HG03442 (cell line): ENCODE data around the gene PRKCD.
A peak's percentile ranks its signal among the peaks of the same experiment; 100 is the strongest.

Experiments
- ATAC-seq: cut with Tn5 transposase; IDR thresholded peaks from one replicate; pipeline ENCODE4 v1.9.1; 2021; ENCODE audit warnings: mild to moderate bottlenecking, moderate library complexity; ENCODE audit not compliant: unreplicated experiment

The PRKCD gene

GRCh38 chr3:53169832-53170324, 8.9 kb downstream of the PRKCD start:
- no peak for ATAC-seq

DNA sequence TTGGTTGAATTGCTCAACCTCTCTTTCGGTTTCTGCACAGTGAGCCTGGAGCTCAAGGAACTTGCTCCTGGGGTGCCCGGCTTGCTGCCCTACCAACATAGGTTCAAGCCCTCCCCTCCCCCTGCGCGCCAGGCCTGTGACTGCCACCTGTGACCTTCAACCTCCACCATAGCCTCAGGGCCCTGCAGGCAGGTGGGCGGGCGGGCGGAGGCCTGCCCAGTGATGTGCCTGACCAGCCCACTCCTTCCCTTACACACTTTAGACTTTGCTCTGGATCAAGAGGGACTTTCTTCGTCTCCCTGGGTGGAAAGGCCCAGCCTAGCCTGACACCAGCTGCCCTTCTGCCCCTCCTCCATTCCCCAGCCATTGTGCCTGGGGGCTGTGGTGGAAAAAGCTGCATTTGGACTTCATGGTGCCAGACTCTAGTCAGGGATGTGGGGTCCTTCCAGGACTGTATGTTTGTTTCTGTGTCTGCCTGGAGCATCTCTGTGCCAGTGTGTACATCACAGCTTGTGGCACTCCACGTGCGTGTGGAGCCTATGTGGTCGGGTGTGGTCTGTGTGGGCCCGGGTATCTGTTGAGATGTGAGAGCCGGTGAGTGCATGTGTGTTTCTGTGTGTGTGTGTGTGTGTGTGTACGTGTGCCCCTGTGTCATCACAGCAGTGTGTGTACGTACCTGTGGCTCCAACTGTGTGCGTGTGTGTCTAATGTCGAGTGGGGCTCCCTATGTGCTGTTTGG, 9.5 kb downstream of the PRKCD start:
- ATAC-seq = no peak

DNA sequence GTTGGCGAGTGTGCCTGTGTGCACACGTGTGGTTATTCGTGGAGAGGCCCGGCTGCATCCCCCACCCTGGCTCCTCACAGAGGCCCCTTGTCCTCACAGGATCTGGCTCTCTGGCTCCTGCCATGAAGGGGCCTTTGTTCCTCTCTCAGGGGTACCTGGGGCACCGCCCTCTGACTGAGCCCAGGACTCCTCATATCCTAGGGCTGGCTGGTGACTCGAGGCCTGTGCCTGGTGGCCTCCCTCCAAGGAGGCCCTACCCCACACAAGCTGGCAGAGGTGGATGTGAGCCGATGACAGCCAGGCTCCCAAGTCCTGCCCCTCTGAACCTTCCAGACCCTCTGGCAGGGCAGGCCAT, 10.0 kb downstream of the PRKCD start:
- ATAC-seq = no peak

GRCh38 chr3:53171827-53172505, 11.0 kb downstream of the PRKCD start:
- ATAC-seq = no peak

GRCh38 chr3:53173107-53173506, 12.1 kb downstream of the PRKCD start:
- no peak for ATAC-seq

DNA sequence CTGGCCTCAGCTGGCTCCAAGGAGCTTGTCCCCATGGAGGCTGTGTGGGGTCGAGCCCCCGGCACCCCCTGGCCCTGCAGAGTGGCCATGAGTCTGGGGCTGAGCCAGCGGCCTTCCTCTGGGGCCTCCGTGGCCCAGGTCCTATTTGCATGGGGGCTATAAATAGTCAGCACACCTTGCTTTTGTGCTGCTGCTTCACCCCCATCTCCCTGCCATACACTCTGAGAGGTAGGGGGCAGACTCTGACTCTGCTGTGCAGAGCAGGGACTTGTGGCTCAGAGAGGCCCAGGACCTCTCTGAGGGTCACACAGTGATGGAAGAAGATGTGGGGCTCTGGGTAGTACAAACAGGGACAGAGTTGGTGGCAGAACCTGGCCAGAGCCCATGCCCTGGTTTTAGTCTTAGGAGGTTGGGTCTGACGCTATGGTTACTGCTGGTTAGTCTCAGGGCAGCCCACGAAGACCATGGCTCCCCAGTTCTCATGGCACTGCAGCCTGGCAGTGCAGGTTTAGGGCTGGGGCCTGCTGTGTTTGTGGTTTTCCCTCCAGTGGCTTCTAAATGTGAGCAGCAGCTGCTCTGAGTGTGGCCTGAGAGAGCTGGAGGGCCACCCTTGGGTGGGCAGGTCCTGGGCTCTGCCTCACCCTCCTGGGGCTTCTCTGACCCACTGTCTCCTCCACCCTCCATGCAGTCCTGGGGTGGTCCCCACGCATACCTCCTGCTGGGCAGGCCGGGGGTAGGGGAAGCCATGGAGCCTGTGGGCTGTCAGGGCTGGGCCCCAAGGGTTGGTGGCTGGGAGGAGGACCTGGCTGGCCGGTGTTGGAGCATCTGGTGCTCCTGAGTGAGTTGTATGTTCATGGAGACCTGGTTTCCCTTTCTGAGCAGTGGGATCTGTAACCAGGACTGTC, 13.6 kb downstream of the PRKCD start:
- ATAC-seq = peak; percentile 43

- ATAC-seq = no peak
Measured at GRCh38 chr3:53175613-53176540, 14.9 kb downstream of the PRKCD start.

DNA sequence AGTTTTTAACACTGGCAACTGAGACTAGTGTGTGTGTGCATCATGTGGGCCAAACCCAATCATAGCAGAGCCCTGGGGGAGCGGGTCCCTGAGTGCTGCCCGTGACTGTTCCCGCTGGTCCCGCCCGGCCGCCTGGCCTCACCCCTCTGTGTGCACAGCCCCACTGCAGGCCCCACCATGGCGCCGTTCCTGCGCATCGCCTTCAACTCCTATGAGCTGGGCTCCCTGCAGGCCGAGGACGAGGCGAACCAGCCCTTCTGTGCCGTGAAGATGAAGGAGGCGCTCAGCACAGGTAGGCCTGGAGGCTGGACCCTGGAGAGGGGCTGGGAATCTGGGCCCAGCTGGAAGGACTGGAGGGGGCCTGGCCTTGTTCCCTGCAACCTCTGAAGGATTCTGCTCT, 17.2 kb downstream of the PRKCD start:
- ATAC-seq = no peak

- ATAC-seq = no peak
Measured at GRCh38 chr3:53179580-53179979, 18.6 kb downstream of the PRKCD start.

- ATAC-seq = peak; percentile 91
Measured at GRCh38 chr3:53180305-53181023, 19.5 kb downstream of the PRKCD start.

DNA sequence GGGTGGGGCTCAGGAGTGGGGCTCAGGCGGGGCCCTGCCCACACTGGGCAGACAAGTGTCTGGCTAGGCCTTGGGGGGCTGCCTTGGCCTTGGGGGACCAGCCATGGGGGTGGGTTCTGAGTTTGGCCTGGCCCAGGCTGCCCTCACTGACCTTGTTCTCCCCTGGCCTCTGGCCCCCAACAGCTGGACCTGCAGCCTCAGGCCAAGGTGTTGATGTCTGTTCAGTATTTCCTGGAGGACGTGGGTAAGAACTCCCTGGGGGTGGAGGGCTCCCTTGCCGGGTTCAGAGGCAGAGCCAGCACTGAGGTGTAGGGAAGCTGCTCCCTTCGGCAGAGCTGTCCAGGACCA, 20.0 kb downstream of the PRKCD start:
- peak; percentile 20 for ATAC-seq

- no peak for ATAC-seq
Measured at GRCh38 chr3:53181528-53181927, 20.5 kb downstream of the PRKCD start.

DNA sequence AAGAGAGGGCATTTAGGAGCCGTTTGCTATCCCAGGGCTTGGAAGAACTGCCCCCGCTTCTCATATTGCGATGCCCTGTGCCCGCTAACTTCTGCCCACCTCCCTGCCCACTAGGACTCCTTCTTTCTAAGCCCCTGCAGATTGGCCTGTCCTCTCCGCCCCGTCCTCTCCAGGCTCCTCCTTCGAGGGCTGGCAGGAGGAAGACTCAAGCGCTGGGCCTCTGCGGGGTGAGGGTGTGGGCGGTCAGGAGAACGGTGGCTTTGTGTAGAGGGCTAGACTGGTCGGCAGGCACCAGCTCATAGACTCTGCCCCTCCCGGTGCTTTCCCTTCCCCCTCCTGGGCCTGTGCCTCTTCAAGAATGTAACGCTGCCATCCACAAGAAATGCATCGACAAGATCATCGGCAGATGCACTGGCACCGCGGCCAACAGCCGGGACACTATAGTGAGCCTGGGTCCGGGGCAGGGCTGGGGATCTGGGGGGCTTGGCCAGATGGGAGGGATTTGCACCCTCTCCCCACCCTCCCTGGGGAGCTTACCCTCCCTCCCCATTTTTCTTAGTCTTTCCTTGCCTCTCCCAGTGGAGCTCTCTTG, 21.9 kb downstream of the PRKCD start:
- ATAC-seq = no peak

DNA sequence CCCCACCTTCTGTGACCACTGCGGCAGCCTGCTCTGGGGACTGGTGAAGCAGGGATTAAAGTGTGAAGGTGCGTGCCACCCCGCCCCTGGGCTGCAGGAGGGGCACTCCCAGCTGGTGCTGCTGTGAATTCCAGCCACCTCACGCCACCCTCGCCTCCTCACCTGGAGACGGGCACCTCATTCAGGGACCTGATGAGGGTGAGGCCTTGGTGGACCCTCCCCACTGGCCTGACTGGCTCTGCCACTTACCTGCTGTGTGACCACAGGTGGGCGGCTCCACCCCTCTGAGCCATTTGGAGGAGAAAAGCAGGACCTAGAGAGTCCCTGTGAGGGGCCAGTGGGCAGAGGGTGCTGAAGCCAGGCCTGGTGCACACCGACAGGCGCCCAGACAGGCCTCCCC, 22.5 kb downstream of the PRKCD start:
- no peak for ATAC-seq

- no peak for ATAC-seq
Measured at GRCh38 chr3:53184701-53185100, 23.7 kb downstream of the PRKCD start.

GRCh38 chr3:53185761-53186465, 24.9 kb downstream of the PRKCD start:
- no peak for ATAC-seq

- no peak for ATAC-seq
Measured at GRCh38 chr3:53186726-53187125, 25.7 kb downstream of the PRKCD start.

DNA sequence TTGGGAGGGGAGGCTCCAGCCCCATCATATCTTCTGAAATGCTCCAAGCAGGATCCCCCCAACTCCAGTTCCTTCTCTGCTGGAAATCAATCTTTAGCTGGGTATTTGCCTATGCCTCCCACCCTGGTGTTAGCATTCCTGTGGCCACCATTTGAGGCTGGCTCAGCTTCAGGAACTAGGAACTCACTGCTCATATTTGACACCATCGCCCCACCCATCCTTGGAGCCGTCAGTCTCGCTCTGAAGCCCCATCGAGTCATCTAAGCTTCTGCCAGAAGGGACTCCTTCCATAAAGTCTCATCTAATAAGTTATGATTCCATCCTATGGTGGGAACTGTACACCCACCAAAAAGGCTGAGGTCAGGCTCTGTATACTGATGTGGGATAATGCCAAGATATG, 26.4 kb downstream of the PRKCD start:
- no peak for ATAC-seq

GRCh38 chr3:53188136-53188685, 27.2 kb downstream of the PRKCD start:
- no peak for ATAC-seq
